IPS-18a (cell line): ENCODE measurements around the gene LRRN2.
"Not testable (repeated sequence)": the region's sequence is repeated elsewhere in the genome, so short reads cannot be mapped to it uniquely, and the experiment has no call there.

Source experiments
- H3K27ac ChIP-seq: one replicate; pipeline ENCODE4 v1.5.1; 2013; ENCODE audit warnings: low read length
- H3K27me3 ChIP-seq: one replicate; pipeline ENCODE4 v1.6.1; 2013; ENCODE audit warnings: mild to moderate bottlenecking, low read length; ENCODE audit not compliant: control insufficient read depth, insufficient read depth
- H3K36me3 ChIP-seq: one replicate; pipeline ENCODE4 v1.6.1; 2013; ENCODE audit warnings: low read depth, low read length; ENCODE audit not compliant: control insufficient read depth
- H3K4me1 ChIP-seq: one replicate; pipeline ENCODE4 v1.6.1; 2013; ENCODE audit warnings: low read depth, low read length; ENCODE audit not compliant: control insufficient read depth
- H3K4me3 ChIP-seq: one replicate; pipeline ENCODE4 v1.5.1; 2013; ENCODE audit warnings: low read length
- H3K9ac ChIP-seq: one replicate; pipeline ENCODE4 v1.6.1; 2013; ENCODE audit warnings: mild to moderate bottlenecking, low read length, moderate library complexity
- H3K9me3 ChIP-seq: one replicate; pipeline ENCODE4 v1.6.1; 2013; ENCODE audit warnings: low read depth, low read length; ENCODE audit not compliant: control insufficient read depth

Gene LRRN2

DNA sequence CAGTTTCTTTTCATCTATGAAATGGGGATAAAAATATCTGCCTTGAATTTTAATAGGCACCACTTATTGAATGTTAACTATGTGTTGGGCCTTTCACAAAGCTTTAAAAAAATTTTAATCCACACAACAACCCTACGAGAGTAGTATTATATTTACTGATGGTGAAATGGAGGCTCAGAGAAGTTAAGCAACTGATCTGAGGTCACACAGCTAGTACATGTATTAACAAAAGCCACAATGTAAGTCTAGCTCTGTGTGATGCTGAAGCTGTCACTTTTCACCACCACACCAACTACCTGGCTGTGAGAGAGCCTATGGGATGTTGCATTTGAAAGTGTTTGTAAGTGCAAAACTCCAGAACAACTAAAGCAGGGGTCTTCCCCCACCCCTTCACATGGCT, 44.1 kb downstream of the LRRN2 start:
- H3K27me3 ChIP-seq, result no peaks in the 10 kb centered on the region
- no peak overlapping the region for H3K9ac ChIP-seq
- H3K4me1 ChIP-seq, result peaks cover 3% of the 10 kb centered on the region
- no peaks in the 10 kb centered on the region for H3K9me3 ChIP-seq
- H3K4me3 ChIP-seq, result no peak overlapping the region
- no peaks in the 10 kb centered on the region for H3K36me3 ChIP-seq
- no peak overlapping the region for H3K27ac ChIP-seq

DNA sequence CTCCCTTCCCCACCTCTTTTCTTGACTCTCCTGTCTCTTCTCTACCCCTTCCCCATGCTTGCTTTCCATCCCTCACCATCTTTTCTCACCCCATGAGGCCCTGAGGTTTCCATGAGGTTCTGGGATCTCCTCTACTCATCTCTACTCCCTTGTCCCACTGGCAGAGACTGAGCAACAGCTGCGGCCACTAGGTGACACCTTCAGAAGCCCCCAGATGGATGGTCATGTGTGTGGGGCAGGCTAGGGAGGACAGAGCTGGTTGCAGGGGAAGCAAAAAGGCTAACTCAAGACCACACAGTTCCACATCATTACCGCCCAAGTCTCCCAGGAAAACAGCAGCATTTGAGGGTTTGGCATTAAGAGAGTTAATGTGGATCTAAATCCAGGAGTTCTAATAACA, 45.0 kb downstream of the LRRN2 start:
- Histone ChIP-seq H3K4me1 (no peaks in the 10 kb centered on the region), H3K27me3 (no peaks in the 10 kb centered on the region), H3K36me3 (no peaks in the 10 kb centered on the region), H3K27ac (no peak overlapping the region), H3K9me3 (no peaks in the 10 kb centered on the region), H3K4me3 (no peak overlapping the region), H3K9ac (no peak overlapping the region)

DNA sequence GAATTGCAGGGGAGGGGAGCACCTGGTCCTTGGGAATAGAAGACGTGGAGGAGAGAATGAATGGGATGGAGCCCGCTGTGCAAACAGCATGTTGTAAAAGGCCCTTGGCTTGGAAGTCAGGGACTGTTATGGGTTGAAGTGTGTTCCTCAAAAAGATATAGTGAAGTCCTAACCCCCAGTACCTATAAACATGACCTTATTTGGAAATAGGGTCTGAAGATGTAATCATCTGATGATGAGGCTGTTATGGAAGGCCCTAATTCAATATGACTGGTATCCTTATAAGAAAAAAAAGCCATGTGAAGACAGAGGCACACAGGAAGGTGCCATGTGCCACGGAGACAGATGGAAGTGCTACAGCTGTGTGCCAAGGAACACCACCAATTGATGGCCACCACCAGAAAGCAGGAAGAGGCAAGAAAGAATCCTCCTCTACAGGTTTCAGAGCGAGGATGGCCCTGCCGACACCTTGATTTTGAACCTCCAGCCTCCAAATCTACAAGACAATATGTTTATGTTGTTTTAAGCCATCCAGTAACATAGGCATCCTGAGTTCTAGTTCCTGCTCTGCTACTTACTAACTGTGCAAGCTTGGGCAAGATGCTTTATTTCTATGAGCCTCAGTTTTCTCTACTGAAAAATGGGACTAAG, 51.2 kb downstream of the LRRN2 start:
- Histone ChIP-seq H3K27ac (no peak overlapping the region), H3K9ac (no peak overlapping the region), H3K27me3 (no peaks in the 10 kb centered on the region), H3K9me3 (no peaks in the 10 kb centered on the region), H3K4me1 (no peaks in the 10 kb centered on the region), H3K4me3 (no peak overlapping the region), H3K36me3 (no peaks in the 10 kb centered on the region)

DNA sequence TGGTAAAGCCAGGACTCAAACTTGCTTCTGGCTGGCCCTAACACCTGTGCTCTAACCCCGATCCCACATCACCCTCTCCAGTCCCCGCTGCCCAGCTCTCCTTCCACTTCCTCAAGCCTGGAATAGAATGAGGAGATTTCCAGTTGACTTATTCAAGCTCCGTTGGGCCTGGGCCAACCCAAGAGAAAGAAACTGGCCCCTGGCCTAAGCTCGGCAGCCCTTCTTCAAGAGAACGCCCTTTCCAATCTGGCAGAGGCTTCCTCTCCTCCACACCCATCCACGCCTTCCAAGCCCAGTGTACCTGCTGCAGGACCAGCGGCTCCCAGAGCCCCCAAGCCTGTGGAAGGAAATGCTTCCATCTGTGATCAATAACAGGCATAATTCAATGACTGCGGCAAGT, 51.9 kb downstream of the LRRN2 start:
- Histone ChIP-seq H3K4me1 (no peaks in the 10 kb centered on the region), H3K27ac (no peak overlapping the region), H3K9me3 (no peaks in the 10 kb centered on the region), H3K36me3 (no peaks in the 10 kb centered on the region), H3K9ac (no peak overlapping the region), H3K27me3 (no peaks in the 10 kb centered on the region), H3K4me3 (no peak overlapping the region)

DNA sequence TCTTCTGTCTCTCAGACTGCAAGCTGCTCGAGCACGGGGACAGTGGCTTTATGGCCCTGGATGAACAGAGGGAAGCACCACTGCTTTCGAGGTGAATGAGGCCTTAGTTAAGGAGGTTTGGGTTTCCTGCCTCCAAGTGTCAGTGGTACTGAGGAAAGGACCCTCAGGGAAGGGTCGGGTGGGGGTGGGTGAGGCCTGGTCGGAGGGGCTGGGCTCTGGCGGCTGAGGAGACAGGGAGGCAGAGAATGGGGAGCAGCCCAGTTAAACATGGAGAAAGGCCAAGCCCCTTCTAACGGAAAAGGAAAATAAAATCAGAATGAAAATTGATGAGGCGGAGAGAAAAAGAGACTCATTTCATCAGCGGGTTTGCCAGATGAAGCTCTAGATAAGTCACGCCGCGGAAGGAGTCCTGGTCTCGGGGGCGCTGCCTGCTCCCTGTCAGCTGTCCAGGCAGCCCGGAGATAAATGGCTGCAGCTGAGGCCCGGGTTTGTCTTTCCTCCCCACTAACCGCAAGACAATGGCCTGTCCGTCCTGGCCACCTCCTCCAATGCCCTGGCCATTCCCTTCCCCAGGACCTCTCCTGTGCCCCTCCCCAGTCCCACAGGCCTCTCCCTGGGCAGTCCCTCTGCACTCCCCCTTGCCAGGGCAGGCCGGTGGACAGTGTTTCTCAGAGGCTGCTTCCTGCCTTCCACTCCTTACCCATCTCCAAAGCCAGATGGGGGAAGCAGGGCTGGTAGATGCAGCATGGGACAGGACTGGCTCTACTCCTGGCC, 55.2 kb downstream of the LRRN2 start:
- Histone ChIP-seq H3K4me1 (no peaks in the 10 kb centered on the region), H3K9me3 (no peaks in the 10 kb centered on the region), H3K9ac (no peak overlapping the region), H3K27me3 (no peaks in the 10 kb centered on the region), H3K36me3 (no peaks in the 10 kb centered on the region), H3K4me3 (no peak overlapping the region), H3K27ac (no peak overlapping the region)

DNA sequence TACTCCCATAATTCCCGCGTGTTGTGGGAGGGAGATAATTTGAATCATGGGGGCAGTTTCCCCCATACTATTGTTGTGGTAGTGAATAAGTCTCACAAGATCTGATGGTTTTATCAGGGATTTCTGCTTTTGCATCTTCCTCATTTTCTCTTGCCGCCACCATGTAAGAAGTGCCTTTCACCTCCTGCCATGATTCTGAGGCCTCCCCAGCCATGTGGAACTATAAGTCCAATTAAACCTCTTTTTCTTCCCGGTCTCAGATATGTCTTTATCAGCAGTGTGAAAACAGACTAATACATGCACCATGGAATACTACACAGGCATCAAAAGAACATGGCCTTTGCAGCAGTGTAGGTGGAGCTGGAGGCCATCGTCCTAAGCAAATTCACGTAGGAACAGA, 56.1 kb downstream of the LRRN2 start:
- not testable (repeated sequence) for H3K27ac ChIP-seq, H3K27me3 ChIP-seq, H3K4me1 ChIP-seq, H3K9me3 ChIP-seq, H3K9ac ChIP-seq, H3K4me3 ChIP-seq, H3K36me3 ChIP-seq

DNA sequence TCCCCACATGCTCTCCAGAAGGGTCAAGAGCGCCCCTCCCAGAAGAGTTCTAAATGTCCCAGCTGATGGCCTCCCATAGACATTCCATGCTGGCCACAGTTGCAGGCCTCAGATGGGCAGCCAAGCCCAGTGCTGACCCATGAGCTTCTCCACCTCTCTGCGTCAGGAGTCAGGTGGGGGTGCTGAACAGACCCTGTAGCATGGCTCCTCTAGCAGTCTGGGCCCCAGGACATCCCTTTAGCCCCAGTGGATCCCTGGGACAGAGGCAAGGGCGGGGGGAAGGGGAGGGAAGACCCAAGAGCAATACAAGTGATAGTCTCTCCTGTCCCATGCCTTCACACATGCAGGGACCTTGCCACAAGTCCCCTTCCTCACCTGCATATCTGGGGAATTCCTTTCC, 56.7 kb downstream of the LRRN2 start:
- H3K9me3 ChIP-seq, result no peaks in the 10 kb centered on the region
- no peaks in the 10 kb centered on the region for H3K36me3 ChIP-seq
- no peak overlapping the region for H3K9ac ChIP-seq
- H3K4me1 ChIP-seq, result peaks cover 5% of the 10 kb centered on the region
- no peaks in the 10 kb centered on the region for H3K27me3 ChIP-seq
- H3K4me3 ChIP-seq, result no peak overlapping the region
- H3K27ac ChIP-seq, result no peak overlapping the region

DNA sequence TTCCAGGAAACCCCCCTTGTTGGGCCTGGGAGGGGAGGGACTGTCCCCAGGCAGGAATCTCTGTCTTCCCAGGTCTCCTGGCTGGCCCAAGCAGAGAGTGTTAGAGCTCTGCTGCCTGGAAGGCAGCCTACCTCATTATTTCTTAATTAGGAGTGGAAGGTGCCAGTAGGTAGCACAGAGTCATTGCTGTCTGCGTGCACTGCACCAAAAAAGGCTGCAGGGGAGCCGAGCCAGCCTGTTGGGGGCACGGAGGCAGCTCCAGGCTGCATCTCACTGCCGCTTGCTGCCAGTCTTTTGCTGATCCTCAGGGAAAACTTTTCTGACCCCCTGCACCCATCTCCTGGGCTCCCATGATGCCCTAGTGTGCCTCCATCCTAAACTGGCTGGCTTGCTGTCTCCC, 58.1 kb downstream of the LRRN2 start:
- Histone ChIP-seq H3K4me1 (peaks cover 5% of the 10 kb centered on the region), H3K36me3 (no peaks in the 10 kb centered on the region), H3K4me3 (no peak overlapping the region), H3K9me3 (no peaks in the 10 kb centered on the region), H3K9ac (no peak overlapping the region), H3K27ac (no peak overlapping the region), H3K27me3 (no peaks in the 10 kb centered on the region)

DNA sequence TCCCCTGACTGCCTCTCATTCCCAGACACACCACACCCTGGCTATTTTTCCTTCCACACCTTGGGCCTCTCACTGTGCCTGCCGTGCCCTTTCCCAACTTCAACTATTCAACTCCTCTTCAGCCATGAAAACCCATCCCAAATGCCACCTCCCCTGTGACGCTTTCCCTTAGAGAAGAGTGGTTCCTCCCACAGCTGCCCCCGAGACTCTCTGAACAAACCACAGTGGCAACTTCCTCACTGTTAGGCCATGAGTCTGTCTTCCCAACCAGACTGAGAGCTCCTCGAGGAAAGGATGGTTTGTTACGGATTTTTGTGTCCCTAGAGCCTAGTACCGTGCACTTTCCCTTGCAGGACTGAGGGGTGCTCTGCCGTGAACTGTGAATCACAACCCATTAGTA, 59.2 kb downstream of the LRRN2 start:
- H3K9ac ChIP-seq, result no peak overlapping the region
- H3K27ac ChIP-seq, result no peak overlapping the region
- peaks cover 5% of the 10 kb centered on the region for H3K4me1 ChIP-seq
- no peak overlapping the region for H3K4me3 ChIP-seq
- no peaks in the 10 kb centered on the region for H3K27me3 ChIP-seq
- H3K36me3 ChIP-seq, result no peaks in the 10 kb centered on the region
- H3K9me3 ChIP-seq, result no peaks in the 10 kb centered on the region

DNA sequence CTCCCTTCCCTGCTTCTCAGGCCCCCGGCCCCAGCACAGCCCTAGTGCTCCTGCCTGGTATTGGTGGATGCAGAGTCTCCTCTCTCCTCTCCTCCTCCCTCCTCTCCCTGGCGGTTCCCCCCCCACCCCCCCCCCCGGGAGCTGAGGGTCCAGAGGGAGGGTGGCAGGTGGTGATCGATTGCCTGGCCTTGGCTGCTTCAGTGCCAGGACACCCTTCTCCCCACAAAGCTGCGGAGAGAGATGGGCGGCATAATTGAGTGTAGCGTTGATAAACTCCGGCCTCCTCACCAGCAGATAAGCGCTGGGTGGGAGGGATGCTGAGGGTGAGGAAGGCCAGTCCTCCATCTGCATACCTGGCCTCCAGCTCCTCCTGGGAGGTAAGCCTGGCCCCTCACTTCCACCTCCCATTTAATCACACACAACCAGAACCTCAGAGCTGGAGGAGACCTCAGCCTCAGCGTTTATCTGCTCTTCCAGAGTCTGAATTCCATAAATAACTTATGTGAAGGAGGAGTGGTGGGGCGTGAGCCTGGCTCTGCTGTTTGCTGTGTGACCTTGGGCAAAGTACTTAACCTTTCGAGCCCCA, 60.8 kb downstream of the LRRN2 start:
- no peaks in the 10 kb centered on the region for H3K9me3 ChIP-seq
- no peaks in the 10 kb centered on the region for H3K27me3 ChIP-seq
- no peak overlapping the region for H3K27ac ChIP-seq
- H3K9ac ChIP-seq, result no peak overlapping the region
- H3K36me3 ChIP-seq, result no peaks in the 10 kb centered on the region
- H3K4me3 ChIP-seq, result no peak overlapping the region
- H3K4me1 ChIP-seq, result peaks cover 5% of the 10 kb centered on the region

DNA sequence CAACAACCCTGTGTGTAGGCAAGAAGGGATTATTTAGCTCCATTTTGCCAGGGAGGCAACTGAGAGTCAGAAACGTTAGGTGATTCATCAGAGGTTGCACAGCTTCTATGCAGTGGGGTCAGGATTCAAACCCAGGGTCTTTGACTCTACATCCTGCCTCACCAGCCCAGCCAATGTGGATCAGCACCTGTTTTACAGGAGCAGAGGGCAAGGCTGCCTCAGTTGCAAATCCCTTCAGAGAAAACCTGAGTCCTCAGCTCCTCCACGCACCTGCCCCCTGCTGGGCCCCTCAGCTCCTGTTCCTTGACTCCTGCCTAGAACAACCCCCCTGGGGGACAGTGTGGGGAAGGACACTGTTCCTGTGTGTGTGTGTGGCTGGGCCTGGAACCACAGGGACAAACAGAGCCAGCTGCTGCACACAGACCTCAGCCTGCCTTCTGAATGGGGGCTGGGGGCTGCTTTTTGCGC, 61.6 kb downstream of the LRRN2 start:
- no peaks in the 10 kb centered on the region for H3K27me3 ChIP-seq
- no peaks in the 10 kb centered on the region for H3K36me3 ChIP-seq
- no peak overlapping the region for H3K27ac ChIP-seq
- H3K9me3 ChIP-seq, result no peaks in the 10 kb centered on the region
- H3K9ac ChIP-seq, result no peak overlapping the region
- H3K4me1 ChIP-seq, result peaks cover 5% of the 10 kb centered on the region
- H3K4me3 ChIP-seq, result no peak overlapping the region
